GM21360 (cell line): Measurements from ENCODE around the gene MRPS31.
"Not testable (repeated sequence)": the region's sequence is repeated elsewhere in the genome, so short reads cannot be mapped to it uniquely, and the experiment has no call there.

ENCODE experiments used
- ATAC-seq: cut with Tn5 transposase; IDR thresholded peaks from one replicate; pipeline ENCODE4 v1.9.1; 2021; ENCODE audit warnings: mild to moderate bottlenecking, moderate library complexity; ENCODE audit not compliant: unreplicated experiment

The MRPS31 gene

GRCh38 chr13:40789275-40790153 lies 18.5 kb upstream of the MRPS31 start, which contains the start of gene SLC25A15:
Gene SLC25A15, plus strand, starts transcription at chr13:40789611. Its CDS starts 3,616 bp downstream, at chr13:40793227.
- ATAC-seq, result peak; percentile 82

- ATAC-seq, result not testable (repeated sequence)
Measured at GRCh38 chr13:40788540-40789274, 17.7 kb upstream of the MRPS31 start.

GRCh38 chr13:40787062-40787461 lies 16.1 kb upstream of the MRPS31 start:
- no peak for ATAC-seq

- ATAC-seq, result no peak
Measured at GRCh38 chr13:40786568-40786996, 15.6 kb upstream of the MRPS31 start.

GRCh38 chr13:40784540-40784939 lies 13.6 kb upstream of the MRPS31 start:
- no peak for ATAC-seq

GRCh38 chr13:40782971-40783370 lies 12.0 kb upstream of the MRPS31 start:
- not testable (repeated sequence) for ATAC-seq

GRCh38 chr13:40781717-40782116 lies 10.7 kb upstream of the MRPS31 start:
- no peak for ATAC-seq

- ATAC-seq, result no peak
Measured at GRCh38 chr13:40780822-40781401, 9.9 kb upstream of the MRPS31 start.

- no peak for ATAC-seq
Measured at GRCh38 chr13:40779796-40780285, 8.9 kb upstream of the MRPS31 start.

- no peak for ATAC-seq
Measured at GRCh38 chr13:40779049-40779448, 8.1 kb upstream of the MRPS31 start.

- no peak for ATAC-seq
Measured at GRCh38 chr13:40777809-40778175, 6.8 kb upstream of the MRPS31 start.

- ATAC-seq, result peak; percentile 76
Measured at GRCh38 chr13:40777166-40777808, 6.3 kb upstream of the MRPS31 start.

GRCh38 chr13:40776681-40777165 lies 5.7 kb upstream of the MRPS31 start:
- ATAC-seq, result peak; percentile 56

- ATAC-seq, result no peak
Measured at GRCh38 chr13:40776232-40776631, 5.2 kb upstream of the MRPS31 start.

- no peak for ATAC-seq
Measured at GRCh38 chr13:40774672-40775071, 3.7 kb upstream of the MRPS31 start.

- ATAC-seq, result no peak
Measured at GRCh38 chr13:40772765-40773473, 1.9 kb upstream of the MRPS31 start.

GRCh38 chr13:40770609-40770933 lies 419 bp downstream of the MRPS31 start:
- no peak for ATAC-seq

- ATAC-seq, result no peak
Measured at GRCh38 chr13:40769970-40770369, 1.0 kb downstream of the MRPS31 start.

- ATAC-seq, result no peak
Measured at GRCh38 chr13:40765602-40766001, 5.4 kb downstream of the MRPS31 start.
